HFF-Myc (cell line): ENCODE data around the gene MERTK.

ENCODE experiments used
- DNase-seq: peaks from one replicate; pipeline ENCODE4 v3.0.0-alpha.2; 2011; ENCODE audit warnings: low read depth; ENCODE audit errors: extremely low read depth
- H3K4me3 ChIP-seq: replicated peaks from 2 replicates; pipeline ENCODE4 v1.5.1; 2011; ENCODE audit warnings: low read depth, mild to moderate bottlenecking, control low read depth, low read length
- TF ChIP-seq, protein P1 (sequence below): IDR thresholded peaks from 2 replicates; pipeline ENCODE4 v1.5.1; 2012; ENCODE audit warnings: mild to moderate bottlenecking, low read depth, low read length, control low read depth; ENCODE audit errors: missing control alignments

MERTK gene

DNA sequence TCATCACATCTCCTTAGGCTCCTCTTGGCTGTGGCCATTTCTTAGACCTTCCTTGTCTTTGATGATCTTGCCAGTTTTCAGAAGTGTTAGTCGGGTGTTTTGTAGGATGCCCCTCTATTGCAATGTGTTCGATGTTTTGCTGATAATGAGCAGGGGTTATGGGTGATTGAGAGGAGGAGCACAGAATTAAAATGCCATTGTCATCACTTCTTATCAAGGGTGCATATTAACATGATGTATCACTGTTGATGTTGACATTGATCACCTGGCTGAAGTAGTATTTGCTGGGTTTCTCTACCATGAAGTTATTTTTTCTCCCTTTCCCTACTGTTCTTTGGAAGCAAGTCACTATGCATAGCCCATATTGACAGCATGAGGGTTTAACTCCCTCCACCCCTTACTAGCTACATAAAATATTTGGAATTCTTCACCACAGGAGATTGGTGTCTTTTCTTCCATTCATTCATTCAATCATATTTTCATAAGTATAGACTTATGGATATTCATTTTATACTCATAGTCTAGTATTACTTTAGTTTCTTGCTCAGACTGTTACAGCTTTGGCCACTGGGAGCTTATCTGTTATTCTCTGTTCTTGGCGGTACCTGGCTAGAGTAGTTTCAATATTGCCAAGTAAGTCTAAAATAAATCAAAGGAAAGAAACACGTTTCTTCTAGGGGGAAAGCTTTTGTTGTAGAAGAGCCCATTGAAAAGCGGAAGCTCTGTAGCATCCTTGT lies 102.2 kb downstream of the MERTK start:
- TF ChIP-seq, protein P1, sequence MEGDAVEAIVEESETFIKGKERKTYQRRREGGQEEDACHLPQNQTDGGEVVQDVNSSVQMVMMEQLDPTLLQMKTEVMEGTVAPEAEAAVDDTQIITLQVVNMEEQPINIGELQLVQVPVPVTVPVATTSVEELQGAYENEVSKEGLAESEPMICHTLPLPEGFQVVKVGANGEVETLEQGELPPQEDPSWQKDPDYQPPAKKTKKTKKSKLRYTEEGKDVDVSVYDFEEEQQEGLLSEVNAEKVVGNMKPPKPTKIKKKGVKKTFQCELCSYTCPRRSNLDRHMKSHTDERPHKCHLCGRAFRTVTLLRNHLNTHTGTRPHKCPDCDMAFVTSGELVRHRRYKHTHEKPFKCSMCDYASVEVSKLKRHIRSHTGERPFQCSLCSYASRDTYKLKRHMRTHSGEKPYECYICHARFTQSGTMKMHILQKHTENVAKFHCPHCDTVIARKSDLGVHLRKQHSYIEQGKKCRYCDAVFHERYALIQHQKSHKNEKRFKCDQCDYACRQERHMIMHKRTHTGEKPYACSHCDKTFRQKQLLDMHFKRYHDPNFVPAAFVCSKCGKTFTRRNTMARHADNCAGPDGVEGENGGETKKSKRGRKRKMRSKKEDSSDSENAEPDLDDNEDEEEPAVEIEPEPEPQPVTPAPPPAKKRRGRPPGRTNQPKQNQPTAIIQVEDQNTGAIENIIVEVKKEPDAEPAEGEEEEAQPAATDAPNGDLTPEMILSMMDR = no peak
- no peak for DNase-seq
- H3K4me3 ChIP-seq = no peak overlapping the region

GRCh38 chr2:112001136-112001715 lies 102.8 kb downstream of the MERTK start:
- DNase-seq = no peak
- TF ChIP-seq, protein P1 = no peak
- H3K4me3 ChIP-seq = no peak overlapping the region

DNA sequence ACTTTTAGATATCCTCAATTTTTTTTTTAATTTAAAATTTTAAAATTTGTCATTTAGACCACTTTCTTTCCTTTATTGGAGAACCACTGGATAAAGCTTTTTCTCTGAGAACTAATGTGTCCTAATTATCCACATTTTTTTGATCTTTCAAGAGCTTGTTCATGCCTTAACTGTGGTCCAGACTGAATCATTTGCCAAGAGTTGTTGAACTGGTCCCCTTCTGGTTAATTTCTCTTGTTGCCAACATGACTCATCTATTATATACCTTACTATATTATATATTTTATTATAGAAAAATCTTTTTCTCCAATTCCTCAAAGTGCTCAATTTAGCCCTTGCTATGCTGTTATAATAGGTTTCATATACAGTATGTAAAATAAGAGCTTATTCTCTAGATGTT lies 103.5 kb downstream of the MERTK start:
- no peak overlapping the region for H3K4me3 ChIP-seq
- TF ChIP-seq, protein P1 = no peak
- DNase-seq = no peak

- TF ChIP-seq, protein P1 = no peak
- no peak overlapping the region for H3K4me3 ChIP-seq
These were observed 105.3 kb downstream of the MERTK start for GRCh38 chr2:112003576-112004252.

DNA sequence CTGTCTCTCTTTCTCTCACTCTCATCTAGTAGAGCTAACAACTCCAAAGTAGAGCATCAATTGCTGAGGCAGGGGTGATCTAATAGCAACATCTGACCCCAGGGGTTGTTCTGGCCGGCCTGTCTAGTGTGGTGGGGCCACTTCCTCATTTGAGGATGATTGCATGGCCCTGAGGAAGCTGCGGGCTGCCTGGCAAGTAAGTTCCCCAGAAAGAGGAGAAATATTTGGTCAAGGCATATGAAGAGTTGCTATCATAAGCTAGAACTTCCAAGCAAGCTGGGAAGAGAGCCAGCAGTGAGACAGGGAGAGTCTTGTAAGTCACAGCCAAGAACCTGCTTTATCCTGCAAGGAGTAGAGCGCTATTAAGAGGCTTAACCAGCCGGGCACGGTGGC lies 105.8 kb downstream of the MERTK start:
- H3K4me3 ChIP-seq = no peak overlapping the region
- TF ChIP-seq, protein P1 = no peak
- no peak for DNase-seq

More at GRCh38 chr2:112003576-112004252, 105.3 kb downstream of the MERTK start:
- DNase-seq = no peak

GRCh38 chr2:112005406-112006075 lies 107.1 kb downstream of the MERTK start:
- TF ChIP-seq, protein P1 = no peak
- H3K4me3 ChIP-seq = no peak overlapping the region
- DNase-seq = no peak
